GM13976 (cell line): ENCODE measurements around the gene ZNF789.

ENCODE experiments used
- DNase-seq: peaks from one replicate; pipeline ENCODE4 v3.0.0; 2012; ENCODE audit warnings: low spot score
- in situ Hi-C: fragments of 300-500 bp; cut with MboI; formaldehyde crosslinking; loops from one replicate; pipeline ENCODE4 v1.12.0; 2022; ENCODE audit warnings: low sequenced_read_pairs, mixed read lengths, inconsistent platforms; ENCODE audit not compliant: unreplicated experiment
- TF ChIP-seq, protein P1 (sequence below): IDR thresholded peaks from 2 replicates; pipeline ENCODE4 v1.5.1; 2012; ENCODE audit warnings: borderline replicate concordance, mild to moderate bottlenecking; ENCODE audit not compliant: insufficient read depth; ENCODE audit errors: extremely low read depth, missing control alignments, control extremely low read depth

The ZNF789 gene

DNA sequence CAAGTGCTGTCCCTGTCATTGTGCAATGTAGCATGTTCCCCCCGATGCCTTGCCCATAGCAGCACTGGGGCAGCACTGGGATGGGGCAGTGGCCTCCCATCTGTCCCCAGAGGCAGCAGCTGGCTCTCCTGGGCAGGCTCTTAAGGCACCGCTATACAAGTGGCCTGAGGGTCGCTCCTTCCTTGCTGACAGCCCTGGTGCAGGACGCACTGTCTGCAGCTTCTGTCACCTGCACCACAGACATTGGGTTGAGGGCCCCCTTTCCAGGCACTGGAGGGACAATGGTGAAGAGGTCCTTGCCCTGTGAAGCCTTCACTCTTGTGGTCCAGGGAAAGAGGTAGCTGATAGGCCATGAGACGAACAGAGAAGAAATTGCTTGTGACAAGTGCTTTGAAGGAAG is 23.4 kb upstream of the ZNF789 start:
- TF ChIP-seq, protein P1, sequence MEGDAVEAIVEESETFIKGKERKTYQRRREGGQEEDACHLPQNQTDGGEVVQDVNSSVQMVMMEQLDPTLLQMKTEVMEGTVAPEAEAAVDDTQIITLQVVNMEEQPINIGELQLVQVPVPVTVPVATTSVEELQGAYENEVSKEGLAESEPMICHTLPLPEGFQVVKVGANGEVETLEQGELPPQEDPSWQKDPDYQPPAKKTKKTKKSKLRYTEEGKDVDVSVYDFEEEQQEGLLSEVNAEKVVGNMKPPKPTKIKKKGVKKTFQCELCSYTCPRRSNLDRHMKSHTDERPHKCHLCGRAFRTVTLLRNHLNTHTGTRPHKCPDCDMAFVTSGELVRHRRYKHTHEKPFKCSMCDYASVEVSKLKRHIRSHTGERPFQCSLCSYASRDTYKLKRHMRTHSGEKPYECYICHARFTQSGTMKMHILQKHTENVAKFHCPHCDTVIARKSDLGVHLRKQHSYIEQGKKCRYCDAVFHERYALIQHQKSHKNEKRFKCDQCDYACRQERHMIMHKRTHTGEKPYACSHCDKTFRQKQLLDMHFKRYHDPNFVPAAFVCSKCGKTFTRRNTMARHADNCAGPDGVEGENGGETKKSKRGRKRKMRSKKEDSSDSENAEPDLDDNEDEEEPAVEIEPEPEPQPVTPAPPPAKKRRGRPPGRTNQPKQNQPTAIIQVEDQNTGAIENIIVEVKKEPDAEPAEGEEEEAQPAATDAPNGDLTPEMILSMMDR, result no peak
- DNase-seq, result no peak
- in situ Hi-C loops, result no loop called here

DNA sequence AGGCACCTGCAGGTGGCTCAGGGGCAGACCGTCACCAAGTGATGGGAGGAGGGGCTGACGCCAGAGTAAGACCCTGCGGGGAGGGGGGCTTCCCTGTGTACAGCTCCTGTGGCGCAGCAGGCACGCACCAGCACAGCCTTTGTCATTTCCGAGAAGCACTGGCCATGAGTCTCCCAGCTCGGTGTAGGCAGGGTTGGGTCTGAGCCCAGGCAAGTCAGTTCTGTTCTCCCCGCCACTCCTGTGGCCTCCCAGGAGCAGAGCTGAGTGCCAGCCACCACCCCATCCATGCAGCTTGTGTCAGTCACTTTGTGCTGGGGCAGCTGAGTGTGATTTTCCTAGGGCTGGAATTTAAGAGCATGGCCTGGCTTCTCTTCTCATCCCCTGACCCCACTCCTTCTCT is 20.8 kb upstream of the ZNF789 start:
- DNase-seq, result no peak
- TF ChIP-seq, protein P1, result no peak
- in situ Hi-C loops, result no loop called here

DNA sequence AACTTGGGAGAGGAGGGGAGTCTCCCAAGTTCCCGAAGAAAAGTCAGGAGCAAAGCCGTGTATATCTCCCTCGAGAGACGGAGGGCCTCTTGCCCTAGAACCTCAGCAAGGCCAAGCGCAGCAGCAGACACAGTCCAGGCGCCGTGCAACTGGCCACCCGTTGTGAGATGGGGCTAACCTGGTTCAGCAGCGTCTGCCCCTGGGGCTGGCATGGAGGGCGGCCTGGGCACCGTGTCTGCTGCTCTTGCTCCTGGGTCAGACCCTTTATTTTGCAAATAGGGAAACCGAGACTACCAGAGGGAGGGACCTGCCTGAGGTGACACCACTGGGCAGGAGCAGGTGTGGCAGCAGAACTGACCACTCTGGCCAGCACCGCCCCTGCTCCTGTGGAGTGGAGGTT is 20.1 kb upstream of the ZNF789 start:
- in situ Hi-C loops, result no loop called here
- TF ChIP-seq, protein P1, result no peak
- DNase-seq, result no peak

DNA sequence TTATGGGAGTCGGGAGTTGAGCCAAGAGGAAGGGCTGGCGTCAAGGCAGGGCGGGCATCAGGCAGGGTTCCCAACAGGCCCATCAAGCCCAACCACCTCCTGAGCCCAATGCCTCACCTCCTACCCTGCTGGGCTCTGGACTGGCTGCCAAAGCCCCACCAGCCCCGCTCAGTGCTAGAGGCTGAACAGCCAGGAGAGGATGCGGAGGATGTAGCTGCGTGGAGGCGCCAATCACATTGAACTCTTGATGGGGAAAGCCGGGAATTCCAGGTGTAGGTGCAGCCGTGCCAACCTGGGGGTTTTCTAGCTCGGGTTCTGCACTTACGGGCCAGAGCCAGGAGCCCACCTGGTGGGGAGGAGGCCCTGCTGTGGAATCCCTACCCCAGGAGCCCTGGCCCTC is 19.6 kb upstream of the ZNF789 start:
- in situ Hi-C loops, result no loop called here
- TF ChIP-seq, protein P1, result no peak
- no peak for DNase-seq

DNA sequence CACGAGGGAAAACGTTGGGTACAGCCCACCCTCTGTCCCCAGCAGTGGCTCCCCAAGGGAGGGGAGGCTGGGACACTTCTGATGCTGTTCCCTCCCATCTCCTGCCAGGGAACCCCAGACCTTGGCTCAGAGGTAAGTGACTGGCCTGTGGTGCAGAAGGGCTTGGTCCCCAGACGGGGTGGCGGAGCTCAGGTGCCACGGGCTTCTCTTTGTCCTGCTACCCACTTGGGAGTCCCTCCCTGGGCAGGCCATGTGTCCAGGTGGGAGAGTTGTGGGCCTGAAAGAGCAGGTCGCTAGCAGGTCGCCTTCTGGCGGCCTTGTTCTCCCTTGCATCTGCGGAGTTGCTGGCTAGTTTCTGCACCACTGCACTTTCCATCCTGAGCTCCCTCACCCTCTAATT is 16.8 kb upstream of the ZNF789 start:
- TF ChIP-seq, protein P1, result no peak
- in situ Hi-C loops, result no loop called here
- no peak for DNase-seq

DNA sequence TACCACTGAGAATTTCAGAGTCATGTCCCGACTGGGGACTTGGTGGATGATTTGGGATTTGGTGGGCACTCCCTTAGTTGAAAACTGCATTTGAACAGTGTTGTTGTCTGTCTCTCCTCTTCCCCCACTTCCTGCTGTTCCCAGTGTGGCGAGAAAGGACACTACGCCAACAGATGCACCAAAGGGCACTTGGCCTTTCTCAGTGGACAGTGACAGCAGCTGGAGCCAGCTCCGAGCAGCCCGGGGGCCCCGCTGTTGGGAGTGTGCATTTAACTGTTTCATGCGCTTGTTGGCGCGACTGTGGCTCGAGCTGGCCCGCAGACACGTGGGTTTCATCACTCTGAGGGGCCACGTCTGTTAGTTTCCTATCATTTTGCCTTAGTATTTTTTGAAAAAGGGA is 16.4 kb upstream of the ZNF789 start:
- no peak for DNase-seq
- in situ Hi-C loops, result no loop called here
- TF ChIP-seq, protein P1, result no peak
